ENCODE results near the gene CT47C1. TPM values are rescaled to one million over a fixed set of nuclear protein-coding genes. Genes with fewer than 3 reads are reported as not detected.
"Not testable (repeated sequence)": the region's sequence is repeated elsewhere in the genome, so short reads cannot be mapped to it uniquely, and the experiment has no call there.

Gene CT47C1
- total RNA-seq, 1 experiment from 2014 or later: not detected

DNA sequence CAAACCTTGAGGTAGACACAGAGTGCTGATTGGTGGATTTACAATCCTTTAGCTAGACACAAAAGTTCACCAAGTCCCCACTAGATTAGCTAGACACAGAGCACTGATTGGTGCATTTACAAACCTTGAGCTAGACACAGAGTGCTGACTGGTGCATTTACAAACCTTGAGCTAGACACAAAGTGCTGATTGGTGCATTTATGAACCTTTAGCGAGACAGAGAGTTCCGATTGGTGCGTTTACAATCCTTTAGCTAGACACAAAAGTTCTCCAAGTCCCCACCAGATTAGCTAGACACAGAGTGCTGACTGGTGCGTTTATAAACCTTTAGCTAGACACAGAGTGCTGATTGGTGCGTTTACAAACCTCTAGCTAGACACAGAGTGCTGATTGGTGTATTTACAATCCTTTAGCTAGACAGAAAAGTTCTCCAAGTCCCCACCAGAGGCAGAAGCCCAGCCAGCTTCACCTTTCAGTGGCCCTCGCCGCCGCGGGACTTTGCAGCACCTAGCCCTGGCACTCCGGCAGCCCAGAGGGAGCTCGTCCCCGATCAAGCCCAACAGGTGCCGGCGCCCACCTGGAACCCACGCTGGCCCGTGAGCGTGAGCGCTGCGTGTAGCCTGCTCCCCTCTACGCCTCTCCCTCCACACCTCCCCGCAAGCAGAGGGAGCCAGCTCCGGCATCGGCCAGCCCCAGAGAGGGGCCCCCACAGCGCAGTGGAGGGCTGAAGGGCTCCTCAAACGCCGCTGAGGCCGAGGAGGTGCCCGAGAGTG, 44.6 kb upstream of the CT47C1 start:
- H3K14ac ChIP-seq (ENCODE audit: insufficient read depth, low read length); H3K4me3 Mint-ChIP-seq; H2BK12ac ChIP-seq (ENCODE audit: insufficient read length, low read depth, low read length); DNase-seq; H3K79me1 ChIP-seq (ENCODE audit: insufficient read depth, low read depth, low read length, poor library complexity, severe bottlenecking); H4K20me1 ChIP-seq (ENCODE audit: control insufficient read depth, insufficient read depth, insufficient read length); H4K8ac ChIP-seq (replicated peaks; ENCODE audit: insufficient read length, low read depth, low read length); H3K27me3 ChIP-seq (ENCODE audit: insufficient read depth, low read length); H2AK5ac ChIP-seq (ENCODE audit: insufficient read length, low read length); H3K4ac ChIP-seq (ENCODE audit: low read depth, low read length); H2BK120ac ChIP-seq (ENCODE audit: low read depth, low read length, poor library complexity, severe bottlenecking); H3K36me3 Mint-ChIP-seq (ENCODE audit: insufficient read depth in 1 of 3, low read depth in 3 of 3); H2BK15ac ChIP-seq (ENCODE audit: low read depth, low read length); H3K18ac ChIP-seq (ENCODE audit: insufficient read length, low read depth, low read length); H2BK5ac ChIP-seq (ENCODE audit: insufficient read length, low read length); H2BK20ac ChIP-seq (ENCODE audit: low read depth, low read length, poor library complexity, severe bottlenecking); H3K27ac ChIP-seq (ENCODE audit: insufficient read length, low read depth, low read length); H3K56ac ChIP-seq (ENCODE audit: insufficient read length, low read depth, low read length); H2AFZ ChIP-seq (ENCODE audit: low read length); H3K9ac ChIP-seq (ENCODE audit: extremely low read depth, insufficient read length, low read length); H4K91ac ChIP-seq (ENCODE audit: insufficient read length, low read depth, low read length); H3K4me1 Mint-ChIP-seq; H3K23me2 ChIP-seq (ENCODE audit: insufficient read length, low read depth, low read length, poor library complexity, severe bottlenecking); H3K27ac Mint-ChIP-seq; H3K4me2 ChIP-seq (ENCODE audit: insufficient read depth, insufficient read length, low read length); H3K79me2 ChIP-seq (ENCODE audit: insufficient read depth, low read length); H4K5ac ChIP-seq (ENCODE audit: insufficient read length, low read depth, low read length); H3K4me1 ChIP-seq (ENCODE audit: insufficient read depth, low read length); H3T11ph ChIP-seq (ENCODE audit: low read length); H3K23ac ChIP-seq (ENCODE audit: insufficient read length, low read depth, low read length): not testable (repeated sequence)
- H3K9me3 Mint-ChIP-seq: peaks cover 78 to 82% of the 10 kb centered on the region in 2 experiments
- peaks cover 10% of the 10 kb centered on the region for H3K27me3 Mint-ChIP-seq (ENCODE audit: low read depth)
- peaks cover 40% of the 10 kb centered on the region for H3K9me3 ChIP-seq (ENCODE audit: control insufficient read depth, low read depth, low read length)
- no CpG with 5 or more reads among the region's 28 CpGs for WGBS (ENCODE audit: extremely low coverage, insufficient read length, low lambda C conversion rate)
